Neuronal stem cell (in vitro differentiated cells): ENCODE measurements around the gene PACS1.
A peak's percentile ranks its signal among the peaks of the same experiment; 100 is the strongest.

Experiments
- DNase-seq: peaks from one replicate; pipeline ENCODE4 v3.0.0-alpha.2; 2013; ENCODE audit warnings: low spot score
- H2AFZ ChIP-seq: one replicate; pipeline ENCODE4 v1.6.1; 2013; ENCODE audit warnings: mild to moderate bottlenecking, low read length, inconsistent platforms
- H2AK5ac ChIP-seq: 2 replicates; pipeline ENCODE4 v1.6.1; 2013; ENCODE audit warnings: low read depth, mild to moderate bottlenecking, inconsistent platforms, low read length, moderate library complexity, mixed read lengths
- H2BK120ac ChIP-seq: 2 replicates; pipeline ENCODE4 v1.6.1; 2013; ENCODE audit warnings: low read depth, mild to moderate bottlenecking, inconsistent platforms, low read length, moderate library complexity, mixed read lengths
- H2BK12ac ChIP-seq: one replicate; pipeline ENCODE4 v1.6.1; 2013; ENCODE audit warnings: low read length, inconsistent platforms
- H2BK15ac ChIP-seq: 2 replicates; pipeline ENCODE4 v1.6.1; 2013; ENCODE audit warnings: mild to moderate bottlenecking, low read length, inconsistent platforms, mixed read lengths
- H2BK5ac ChIP-seq: one replicate; pipeline ENCODE4 v1.6.1; 2013; ENCODE audit warnings: inconsistent platforms, mild to moderate bottlenecking, low read length, moderate library complexity
- H3K14ac ChIP-seq: one replicate; pipeline ENCODE4 v1.6.1; 2013; ENCODE audit warnings: low read length, inconsistent platforms
- H3K18ac ChIP-seq: 2 replicates; pipeline ENCODE4 v1.6.1; 2013; ENCODE audit warnings: low read length, inconsistent platforms
- H3K23ac ChIP-seq: 2 replicates; pipeline ENCODE4 v1.6.1; 2013; ENCODE audit warnings: low read depth, mild to moderate bottlenecking, mixed read lengths, low read length, inconsistent platforms; ENCODE audit not compliant: poor library complexity
- H3K27ac ChIP-seq: replicated peaks from 3 replicates; pipeline ENCODE4 v1.5.1; 2013; ENCODE audit warnings: low read length, inconsistent platforms
- H3K27me3 ChIP-seq, 3 experiments: 2 replicates each; pipeline ENCODE4 v1.6.1; 2013; ENCODE audit warnings: low read length in 3 of 3, mild to moderate bottlenecking in 2 of 3, inconsistent platforms in 1 of 3, low read depth in 1 of 3, mixed read lengths in 1 of 3, moderate library complexity in 1 of 3; ENCODE audit not compliant: control insufficient read depth in 3 of 3, insufficient read depth in 3 of 3
- H3K36me3 ChIP-seq, 2 donors: replicated peaks in 1 of 2; 2 replicates each; pipeline ENCODE4 v1.6.1; 2013; ENCODE audit warnings: low read length in 2 of 2; ENCODE audit not compliant: control insufficient read depth in 2 of 2, insufficient read depth in 2 of 2
- H3K4ac ChIP-seq: 2 replicates; pipeline ENCODE4 v1.6.1; 2013; ENCODE audit warnings: inconsistent platforms, mild to moderate bottlenecking, low read length, moderate library complexity
- H3K4me1 ChIP-seq, 2 donors: 1 replicate in 1 of 2; 2 replicates in 1 of 2; pipeline ENCODE4 v1.6.1; 2013; ENCODE audit warnings: low read length in 2 of 2, low read depth in 1 of 2; ENCODE audit not compliant: control insufficient read depth in 2 of 2, insufficient read depth in 1 of 2
- H3K4me2 ChIP-seq: one replicate; pipeline ENCODE4 v1.6.1; 2013; ENCODE audit warnings: mild to moderate bottlenecking, low read length, inconsistent platforms; ENCODE audit not compliant: insufficient read depth, poor library complexity, severe bottlenecking
- H3K4me3 ChIP-seq, 2 donors: 2 replicates each; pipeline ENCODE4 v1.5.1; 2013; ENCODE audit warnings: low read length in 2 of 2, mild to moderate bottlenecking in 2 of 2, inconsistent platforms in 1 of 2, moderate library complexity in 1 of 2
- H3K79me1 ChIP-seq: one replicate; pipeline ENCODE4 v1.6.1; 2013; ENCODE audit warnings: low read depth, mild to moderate bottlenecking, inconsistent platforms, low read length, moderate library complexity
- H3K9ac ChIP-seq: one replicate; pipeline ENCODE4 v1.6.1; 2013; ENCODE audit warnings: mild to moderate bottlenecking, low read depth, low read length, inconsistent platforms; ENCODE audit not compliant: poor library complexity
- H3K9me3 ChIP-seq, 2 donors: replicated peaks in 1 of 2; 2 replicates each; pipeline versions ENCODE3 to v1.6.1; 2013; ENCODE audit warnings: low read length in 2 of 2, mild to moderate bottlenecking in 2 of 2, inconsistent platforms in 1 of 2, low read depth in 1 of 2, mixed read lengths in 1 of 2, moderate library complexity in 1 of 2; ENCODE audit not compliant: control insufficient read depth in 2 of 2, insufficient read depth in 1 of 2
- H4K8ac ChIP-seq: one replicate; pipeline ENCODE4 v1.6.1; 2013; ENCODE audit warnings: low read depth, mild to moderate bottlenecking, inconsistent platforms, low read length, moderate library complexity
- H4K91ac ChIP-seq: one replicate; pipeline ENCODE4 v1.6.1; 2013; ENCODE audit warnings: low read length, low read depth, mild to moderate bottlenecking, inconsistent platforms; ENCODE audit not compliant: poor library complexity
- WGBS, 2 donors: extraction: QIAGEN DNeasy Blood & Tissue Kit; methylation state at CpG; one replicate each; pipeline ENCODE4 v1.1.7; 2013; ENCODE audit warnings: missing lambda C conversion rate in 2 of 2, mixed read lengths in 1 of 2; ENCODE audit not compliant: insufficient read length in 2 of 2, insufficient replicate concordance in 1 of 2; ENCODE audit errors: extremely low coverage in 2 of 2; 5-methylcytosine and 5-hydroxymethylcytosine counted together

PACS1 gene

DNA sequence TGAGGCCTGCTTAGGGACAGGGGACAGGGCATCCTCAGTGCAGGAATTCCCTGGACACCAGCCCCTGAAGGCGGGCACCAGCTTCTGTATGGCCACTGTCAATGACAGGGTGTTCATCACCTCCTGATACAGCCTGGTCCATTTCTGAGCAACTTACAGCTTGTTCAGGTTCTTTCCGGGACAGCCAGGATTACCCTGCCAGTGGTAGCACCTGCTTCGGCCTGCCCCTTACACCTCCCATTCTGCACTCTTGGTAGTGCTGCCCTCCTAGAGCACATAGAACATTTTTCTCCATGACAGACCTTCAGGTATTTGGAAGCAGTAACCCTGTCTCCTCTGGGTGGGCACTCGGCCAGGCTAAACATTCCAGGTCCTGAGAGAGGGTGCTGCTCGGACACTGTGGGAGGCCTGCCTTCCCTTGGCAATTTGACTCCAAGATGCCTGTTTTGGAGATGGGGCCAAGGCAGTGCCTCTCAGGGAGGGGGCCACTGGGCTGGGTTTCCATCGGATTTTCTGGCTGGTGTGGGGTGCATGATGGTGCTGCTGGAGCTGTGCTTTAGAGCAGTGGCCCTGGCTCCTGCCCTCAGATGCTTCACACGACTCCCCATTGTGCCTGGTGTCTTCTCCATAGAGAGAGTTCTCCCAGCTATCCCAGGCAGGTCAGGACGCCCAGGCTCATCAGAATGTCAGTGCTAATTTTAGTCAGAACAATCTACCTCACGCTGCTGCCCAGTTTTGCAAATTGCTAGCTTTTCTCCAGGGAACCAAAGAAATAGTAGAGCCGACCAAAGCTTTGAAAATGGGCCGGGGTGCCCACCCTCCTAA is 22.3 kb upstream of the PACS1 start:
- H3K27ac ChIP-seq = no peak overlapping the region
- peaks cover 16% of the 10 kb centered on the region for H3K79me1 ChIP-seq
- DNase-seq = no peak
- no peak overlapping the region for H4K8ac ChIP-seq
- peaks cover 14 to 22% of the 10 kb centered on the region in 2 donors for H3K4me1 ChIP-seq
- peak overlapping the region; percentile 67 for H2AK5ac ChIP-seq
- no peak overlapping the region for H2BK12ac ChIP-seq
- H3K4me2 ChIP-seq = peak overlapping the region; percentile 89
- H2BK15ac ChIP-seq = peak overlapping the region; percentile 72
- no CpG with 5 or more reads among the region's 11 CpGs for whole genome bisulfite sequencing, 2 donors
- no peak overlapping the region for H3K9ac ChIP-seq
- peak overlapping the region; percentile 1 for H3K23ac ChIP-seq
- no peaks in the 10 kb centered on the region for H3K27me3 ChIP-seq
- H2BK120ac ChIP-seq = no peak overlapping the region
- peak overlapping the region; percentile 22 for H3K14ac ChIP-seq
- peaks cover 0 to 13% of the 10 kb centered on the region in 2 donors for H3K36me3 ChIP-seq
- H2BK5ac ChIP-seq = no peak overlapping the region
- no peak overlapping the region for H4K91ac ChIP-seq
- H2AFZ ChIP-seq = no peak overlapping the region
- H3K9me3 ChIP-seq = no peaks in the 10 kb centered on the region
- no peak overlapping the region for H3K4ac ChIP-seq
- peak overlapping the region; percentile 81 for H3K18ac ChIP-seq
- H3K4me3 ChIP-seq = peak overlapping the region in 1 of 2 donors; percentile 53

DNA sequence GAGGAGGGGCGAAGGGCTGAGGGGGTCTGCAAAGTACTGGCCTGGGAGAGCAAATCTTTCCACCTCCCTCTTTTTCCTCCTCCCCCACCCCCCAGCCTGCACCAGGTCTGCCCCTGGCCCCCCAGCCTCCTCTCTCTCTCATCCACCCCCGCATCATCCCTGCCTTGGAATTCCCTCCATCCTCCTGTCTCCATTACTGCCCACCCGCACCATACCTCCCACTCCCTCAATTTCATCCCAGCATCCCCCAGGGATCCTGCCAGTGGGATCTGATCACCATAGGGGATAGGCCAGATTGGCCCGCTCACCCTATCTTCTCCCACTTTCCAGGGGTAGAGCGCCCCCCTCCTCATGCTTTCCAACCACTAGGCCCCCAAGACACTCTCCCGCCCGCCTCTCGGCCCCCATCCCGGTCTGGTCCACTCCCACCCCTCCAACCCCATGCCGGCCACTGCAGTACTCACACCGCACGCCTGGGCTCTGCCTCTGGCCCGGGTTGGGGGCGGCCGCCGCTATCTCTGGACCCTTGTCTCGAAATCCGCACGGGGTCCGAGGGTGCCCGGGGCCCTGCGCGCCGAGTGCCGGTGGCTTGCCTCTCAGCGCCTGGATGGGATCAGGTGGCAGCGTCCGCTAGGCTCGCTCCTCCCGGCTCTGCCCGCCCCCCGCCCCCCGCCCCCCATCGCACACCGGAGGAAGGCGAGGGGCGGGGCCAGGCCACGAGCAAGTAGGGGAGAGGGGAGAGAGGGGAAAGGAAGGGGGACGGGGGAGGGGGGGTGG is 21.3 kb upstream of the PACS1 start, which contains the start of gene GAL3ST3:
Gene GAL3ST3 (minus strand): TSS at position 615 of the 777 bp plus-strand sequence. CDS start 3,746 bp downstream, outside the sequence.
- Histone ChIP-seq H3K27me3 (no peaks in the 10 kb centered on the region), H4K8ac (peak within 1 kb of the TSS; percentile 89), H3K36me3 (peaks cover 5 to 8% of the 10 kb centered on the region in 2 donors), H2BK120ac (peak within 1 kb of the TSS; percentile 74), H3K9ac (peak within 1 kb of the TSS; percentile 84), H3K4ac (no peak within 1 kb of the TSS), H3K27ac (peak within 1 kb of the TSS; percentile 13), H2AK5ac (peak within 1 kb of the TSS; percentile 93), H3K4me2 (peak within 1 kb of the TSS; percentile 89), H3K4me1 (peaks cover 23 to 27% of the 10 kb centered on the region in 2 donors), H3K79me1 (peaks cover 17% of the 10 kb centered on the region), H3K14ac (no peak within 1 kb of the TSS), H2AFZ (peak within 1 kb of the TSS; percentile 87), H3K18ac (peak within 1 kb of the TSS; percentile 99), H2BK5ac (peak within 1 kb of the TSS; percentile 49), H2BK15ac (peak within 1 kb of the TSS; percentile 90), H3K9me3 (no peaks in the 10 kb centered on the region), H3K4me3 (peak within 1 kb of the TSS; percentile 53 to 86), H4K91ac (no peak within 1 kb of the TSS), H3K23ac (peak within 1 kb of the TSS; percentile 28), H2BK12ac (peak within 1 kb of the TSS; percentile 73)
- no CpG with 5 or more reads among the region's 39 CpGs for WGBS, 2 donors
- peak; percentile 66 for DNase-seq

DNA sequence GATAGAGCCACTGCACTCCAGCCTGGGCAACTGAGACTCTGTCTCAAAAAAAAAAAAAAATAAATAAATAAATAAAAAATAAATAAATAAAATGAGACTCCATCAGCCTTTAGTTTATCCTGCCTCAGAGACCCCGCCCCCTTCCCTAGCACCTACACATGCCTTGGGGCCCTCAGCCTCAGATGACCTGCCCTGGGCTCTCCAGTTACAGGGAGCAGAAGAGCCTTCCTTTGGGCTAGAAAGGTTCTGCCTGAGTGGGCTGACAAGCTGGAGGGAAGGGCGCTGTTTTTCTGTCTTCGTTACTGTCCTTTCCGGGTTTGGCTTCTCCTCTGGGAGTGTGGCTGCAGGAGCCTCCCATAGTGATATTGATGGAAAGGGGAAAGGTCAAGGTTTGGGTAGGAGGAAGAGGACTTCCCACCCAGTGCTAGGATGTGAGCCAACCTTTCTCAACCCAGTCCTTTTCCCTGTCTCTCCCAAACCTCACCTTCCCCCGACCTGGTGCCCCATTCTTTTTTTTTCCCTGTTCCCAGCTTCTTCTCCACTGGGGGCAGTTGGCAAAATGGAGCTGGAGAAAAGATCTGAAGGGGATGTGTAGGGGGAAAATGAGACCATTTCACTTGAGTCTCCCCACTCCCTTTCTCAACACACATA is 19.4 kb upstream of the PACS1 start:
- Histone ChIP-seq H2BK15ac (peak overlapping the region; percentile 68), H2BK120ac (peak overlapping the region; percentile 14), H3K4me2 (peak overlapping the region; percentile 59), H3K9ac (no peak overlapping the region), H4K8ac (no peak overlapping the region), H2AK5ac (peak overlapping the region; percentile 38), H3K14ac (no peak overlapping the region), H3K36me3 (peaks cover 10 to 26% of the 10 kb centered on the region in 2 donors), H4K91ac (peak overlapping the region; percentile 56), H3K9me3 (no peaks in the 10 kb centered on the region), H3K4me3 (peak overlapping the region in 1 of 2 donors; percentile 96), H3K79me1 (peaks cover 15% of the 10 kb centered on the region), H2BK12ac (peak overlapping the region; percentile 14), H3K4me1 (peaks cover 19 to 23% of the 10 kb centered on the region in 2 donors), H3K18ac (peak overlapping the region; percentile 79), H3K27me3 (no peaks in the 10 kb centered on the region), H2BK5ac (peak overlapping the region; percentile 72), H3K27ac (peak overlapping the region; percentile 95), H3K23ac (no peak overlapping the region), H2AFZ (peak overlapping the region; percentile 95), H3K4ac (peak overlapping the region; percentile 44)
- no peak for DNase-seq
- WGBS, 2 donors = no CpG with 5 or more reads among the region's 5 CpGs
